Ecto neural progenitor cell (in vitro differentiated cells): ENCODE measurements around the gene CD1B.
"Not testable (repeated sequence)": the region's sequence is repeated elsewhere in the genome, so short reads cannot be mapped to it uniquely, and the experiment has no call there.

Source experiments
- DNase-seq: peaks from one replicate; pipeline ENCODE4 v3.0.0-alpha.2; 2018; ENCODE audit warnings: low spot score

CD1B gene

GRCh38 chr1:158331481-158332150 is at the start of gene CD1B:
CD1B (minus strand) TSS chr1:158331531; CDS start chr1:158331423, 108 bp downstream.
- DNase-seq: no peak

GRCh38 chr1:158374860-158375259 is 43.5 kb upstream of the CD1B start:
- no peak for DNase-seq

- not testable (repeated sequence) for DNase-seq
Observed at GRCh38 chr1:158374101-158374500, 42.8 kb upstream of the CD1B start.

- no peak for DNase-seq
Observed at GRCh38 chr1:158371188-158371953, 40.0 kb upstream of the CD1B start.

- no peak for DNase-seq
Observed at GRCh38 chr1:158366783-158367182, 35.5 kb upstream of the CD1B start.

GRCh38 chr1:158362941-158363340 is 31.6 kb upstream of the CD1B start:
- no peak for DNase-seq

GRCh38 chr1:158362482-158362881 is 31.2 kb upstream of the CD1B start:
- no peak for DNase-seq

- no peak for DNase-seq
Observed at GRCh38 chr1:158357441-158357840, 26.1 kb upstream of the CD1B start.

- DNase-seq: no peak
Observed at GRCh38 chr1:158356616-158357015, 25.3 kb upstream of the CD1B start.

GRCh38 chr1:158355773-158356285 is 24.5 kb upstream of the CD1B start:
- no peak for DNase-seq

GRCh38 chr1:158354255-158354654 is 22.9 kb upstream of the CD1B start:
- DNase-seq: no peak

- no peak for DNase-seq
Observed at GRCh38 chr1:158353303-158354075, 22.2 kb upstream of the CD1B start, which contains the start of gene CD1E. CD1E (plus strand) TSS chr1:158353894; CDS start chr1:158353989, 95 bp downstream.

GRCh38 chr1:158348946-158349345 is 17.6 kb upstream of the CD1B start:
- DNase-seq: not testable (repeated sequence)

- not testable (repeated sequence) for DNase-seq
Observed at GRCh38 chr1:158336413-158336812, 5.1 kb upstream of the CD1B start.

- DNase-seq: no peak
Observed at GRCh38 chr1:158335213-158335532, 3.8 kb upstream of the CD1B start.

GRCh38 chr1:158334526-158335212 is 3.3 kb upstream of the CD1B start:
- DNase-seq: no peak

- no peak for DNase-seq
Observed at GRCh38 chr1:158333405-158334155, 2.2 kb upstream of the CD1B start.

GRCh38 chr1:158331106-158331425 is 265 bp downstream of the CD1B start:
- no peak for DNase-seq

- no peak for DNase-seq
Observed at GRCh38 chr1:158330391-158331105, 783 bp downstream of the CD1B start.

GRCh38 chr1:158329733-158330132 is 1.6 kb downstream of the CD1B start:
- no peak for DNase-seq

GRCh38 chr1:158329300-158329699 is 2.0 kb downstream of the CD1B start:
- DNase-seq: no peak
